Cortex of kidney (tissue), 1 donor: ENCODE data around the gene NLRX1.
A peak's percentile ranks its signal among the peaks of the same experiment; 100 is the strongest.
"Not testable (repeated sequence)": the region's sequence is repeated elsewhere in the genome, so short reads cannot be mapped to it uniquely, and the experiment has no call there.

Source experiments
- DNase-seq: peaks from one replicate; lab custom pipeline; 2025; lab: John Stamatoyannopoulos, UW

Gene NLRX1, protein sequence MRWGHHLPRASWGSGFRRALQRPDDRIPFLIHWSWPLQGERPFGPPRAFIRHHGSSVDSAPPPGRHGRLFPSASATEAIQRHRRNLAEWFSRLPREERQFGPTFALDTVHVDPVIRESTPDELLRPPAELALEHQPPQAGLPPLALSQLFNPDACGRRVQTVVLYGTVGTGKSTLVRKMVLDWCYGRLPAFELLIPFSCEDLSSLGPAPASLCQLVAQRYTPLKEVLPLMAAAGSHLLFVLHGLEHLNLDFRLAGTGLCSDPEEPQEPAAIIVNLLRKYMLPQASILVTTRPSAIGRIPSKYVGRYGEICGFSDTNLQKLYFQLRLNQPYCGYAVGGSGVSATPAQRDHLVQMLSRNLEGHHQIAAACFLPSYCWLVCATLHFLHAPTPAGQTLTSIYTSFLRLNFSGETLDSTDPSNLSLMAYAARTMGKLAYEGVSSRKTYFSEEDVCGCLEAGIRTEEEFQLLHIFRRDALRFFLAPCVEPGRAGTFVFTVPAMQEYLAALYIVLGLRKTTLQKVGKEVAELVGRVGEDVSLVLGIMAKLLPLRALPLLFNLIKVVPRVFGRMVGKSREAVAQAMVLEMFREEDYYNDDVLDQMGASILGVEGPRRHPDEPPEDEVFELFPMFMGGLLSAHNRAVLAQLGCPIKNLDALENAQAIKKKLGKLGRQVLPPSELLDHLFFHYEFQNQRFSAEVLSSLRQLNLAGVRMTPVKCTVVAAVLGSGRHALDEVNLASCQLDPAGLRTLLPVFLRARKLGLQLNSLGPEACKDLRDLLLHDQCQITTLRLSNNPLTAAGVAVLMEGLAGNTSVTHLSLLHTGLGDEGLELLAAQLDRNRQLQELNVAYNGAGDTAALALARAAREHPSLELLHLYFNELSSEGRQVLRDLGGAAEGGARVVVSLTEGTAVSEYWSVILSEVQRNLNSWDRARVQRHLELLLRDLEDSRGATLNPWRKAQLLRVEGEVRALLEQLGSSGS

DNA sequence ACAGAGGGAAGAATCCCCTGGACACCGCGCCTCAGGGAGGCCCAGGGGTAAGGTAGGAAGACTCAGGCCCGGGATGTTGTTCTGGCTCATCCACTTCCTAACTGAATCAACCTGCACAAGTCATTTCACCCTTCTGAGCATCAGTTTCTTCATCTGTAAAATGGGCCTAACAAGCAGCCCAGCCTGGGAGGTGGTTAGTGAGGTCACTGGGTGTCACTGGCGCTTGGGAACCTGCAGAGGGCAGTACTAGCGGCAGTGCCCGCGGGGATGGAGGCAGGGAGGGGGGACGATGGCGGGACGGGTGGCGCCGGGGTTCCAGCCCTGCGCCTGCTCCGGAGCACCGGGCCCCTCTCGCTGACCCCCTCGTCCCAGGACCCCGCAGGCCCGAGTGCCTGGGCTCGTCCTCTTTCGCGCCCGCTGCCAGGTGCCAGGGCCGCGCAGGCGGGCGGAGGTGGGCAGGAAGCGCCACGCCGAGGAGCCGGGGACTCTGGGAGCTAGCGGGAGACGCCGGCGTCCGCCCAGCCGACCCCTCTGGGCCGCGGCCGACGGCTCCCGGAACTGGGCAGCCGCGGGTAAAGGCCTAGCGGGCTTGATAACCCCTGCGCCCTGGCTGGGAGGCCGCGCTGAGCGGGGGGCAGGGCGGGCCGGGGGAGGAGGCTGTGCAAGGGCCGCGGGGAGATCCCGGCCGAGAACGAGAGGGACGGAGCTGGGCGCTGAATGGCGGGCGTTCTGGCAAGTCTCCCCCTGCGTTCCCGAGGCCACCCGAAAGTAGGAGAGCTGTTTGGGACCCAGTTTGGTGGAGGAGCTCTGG, at the start of gene NLRX1:
TSS of gene NLRX1 (plus strand) at position 255 of the 811 bp plus-strand sequence. CDS start 2,679 bp downstream, outside the sequence.
- DNase-seq = no peak

DNA sequence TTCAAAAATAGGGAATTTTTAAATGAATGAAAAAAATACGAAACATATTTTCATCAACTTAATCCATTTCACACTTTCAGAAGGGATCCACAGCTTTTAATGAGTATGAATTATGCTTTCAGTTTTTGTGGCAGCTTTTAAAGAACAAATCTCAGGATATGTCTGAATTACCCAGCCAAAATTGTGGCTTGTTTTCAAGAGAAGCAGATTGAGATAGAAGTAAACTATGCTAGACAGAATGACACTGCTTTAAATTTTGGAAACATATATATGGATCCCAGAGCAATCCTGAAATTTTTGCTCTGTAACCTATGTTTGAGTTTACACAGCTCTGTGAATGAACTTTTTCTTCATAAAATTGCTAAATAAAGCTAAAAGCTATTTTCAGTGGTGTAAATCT, 49.6 kb upstream of the NLRX1 start:
- no peak for DNase-seq

DNA sequence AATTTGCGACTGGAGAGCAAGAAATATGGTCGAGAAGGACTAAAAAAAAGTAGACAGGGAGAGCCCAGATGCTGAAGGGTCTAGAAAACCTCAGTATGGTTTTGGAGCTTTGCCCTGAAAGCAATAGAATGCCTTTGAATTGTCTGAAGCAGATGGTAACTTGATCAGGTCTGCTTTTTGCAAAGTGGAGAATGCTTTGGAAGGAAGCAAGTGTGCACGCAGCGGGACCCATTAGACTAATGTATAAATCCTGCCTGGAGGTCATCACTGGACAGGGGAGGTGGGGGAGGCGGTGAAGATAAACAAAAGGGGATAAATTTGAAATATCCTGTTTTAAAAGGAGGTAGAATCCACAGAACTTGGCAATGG, 47.9 kb upstream of the NLRX1 start:
- DNase-seq = no peak

DNA sequence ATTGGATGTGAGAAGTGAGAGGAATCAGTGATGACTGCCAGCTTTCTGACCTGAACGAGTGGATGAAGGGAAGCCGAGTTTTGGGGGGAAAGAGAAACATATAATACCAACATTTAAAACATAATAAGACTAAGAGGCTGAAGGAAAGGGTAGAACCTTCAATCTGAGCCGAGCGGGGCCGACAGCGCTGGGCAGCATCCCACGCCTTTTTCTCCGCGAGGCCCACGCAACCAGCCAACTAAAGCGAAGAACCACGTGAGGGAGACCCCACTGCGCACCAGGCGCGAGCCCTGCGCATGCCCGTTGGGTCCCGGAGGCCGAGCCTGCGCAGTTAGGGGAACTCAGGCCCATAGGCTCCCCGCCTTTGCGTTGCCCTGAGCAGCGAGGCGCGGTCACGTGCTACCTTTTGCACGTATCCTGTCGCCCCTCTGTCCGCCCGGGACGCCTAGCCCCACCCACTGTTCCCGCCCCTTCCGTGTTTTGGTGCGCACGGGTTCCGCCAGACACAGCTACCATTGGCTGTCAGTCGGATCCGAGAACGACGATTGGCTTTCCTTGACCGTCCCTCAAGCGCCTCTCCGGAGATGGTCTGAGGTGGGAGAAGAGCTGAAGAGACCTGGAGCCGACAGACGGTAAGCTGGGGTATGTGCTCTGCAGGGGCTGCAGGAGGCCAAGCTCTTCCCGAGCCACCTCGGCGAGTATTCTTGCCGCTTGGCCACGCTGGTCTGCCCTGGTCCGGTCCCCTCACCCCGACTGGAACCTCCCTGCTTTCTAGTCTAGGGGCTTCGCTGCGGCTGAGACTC, 47.3 kb upstream of the NLRX1 start, which contains the start of gene HINFP:
TSS of gene HINFP (plus strand) at position 573 of the 803 bp plus-strand sequence. CDS start 5,365 bp downstream, outside the sequence.
- peak; percentile 64 for DNase-seq

DNA sequence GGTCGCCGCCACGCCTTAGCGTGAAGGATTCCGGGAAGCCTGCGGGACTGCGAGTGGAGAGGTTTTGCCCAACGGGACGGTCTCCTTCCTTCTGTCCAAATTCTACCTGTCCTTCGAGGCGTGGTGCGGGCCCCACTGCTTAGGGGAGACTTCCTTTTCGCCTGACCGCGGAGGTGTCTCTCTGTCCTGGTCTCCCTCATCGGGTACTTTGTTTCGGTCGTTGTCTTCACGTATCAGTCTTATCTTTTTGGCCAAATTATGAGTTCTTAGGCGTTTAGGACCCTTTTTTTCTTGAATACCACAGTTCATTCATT, 46.8 kb upstream of the NLRX1 start:
- no peak for DNase-seq

DNA sequence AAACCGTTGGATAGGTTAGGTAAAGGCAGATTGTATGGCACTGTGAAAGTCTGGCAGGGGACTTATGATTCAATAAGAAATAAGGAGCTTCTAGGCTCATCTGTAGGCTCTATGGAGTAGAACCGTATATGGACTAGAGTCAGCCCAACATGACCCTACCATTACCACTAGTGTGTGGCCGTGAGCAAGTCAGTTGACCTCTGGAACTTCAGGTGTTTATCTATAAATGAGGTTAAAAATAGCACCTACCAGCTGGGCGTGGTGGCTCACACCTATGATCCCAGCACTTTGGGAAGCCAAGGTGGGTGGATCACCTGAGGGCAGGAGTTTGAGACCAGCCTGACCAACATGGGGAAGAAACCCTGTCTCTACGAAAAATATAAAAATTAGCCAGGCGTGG, 42.7 kb upstream of the NLRX1 start:
- no peak for DNase-seq

DNA sequence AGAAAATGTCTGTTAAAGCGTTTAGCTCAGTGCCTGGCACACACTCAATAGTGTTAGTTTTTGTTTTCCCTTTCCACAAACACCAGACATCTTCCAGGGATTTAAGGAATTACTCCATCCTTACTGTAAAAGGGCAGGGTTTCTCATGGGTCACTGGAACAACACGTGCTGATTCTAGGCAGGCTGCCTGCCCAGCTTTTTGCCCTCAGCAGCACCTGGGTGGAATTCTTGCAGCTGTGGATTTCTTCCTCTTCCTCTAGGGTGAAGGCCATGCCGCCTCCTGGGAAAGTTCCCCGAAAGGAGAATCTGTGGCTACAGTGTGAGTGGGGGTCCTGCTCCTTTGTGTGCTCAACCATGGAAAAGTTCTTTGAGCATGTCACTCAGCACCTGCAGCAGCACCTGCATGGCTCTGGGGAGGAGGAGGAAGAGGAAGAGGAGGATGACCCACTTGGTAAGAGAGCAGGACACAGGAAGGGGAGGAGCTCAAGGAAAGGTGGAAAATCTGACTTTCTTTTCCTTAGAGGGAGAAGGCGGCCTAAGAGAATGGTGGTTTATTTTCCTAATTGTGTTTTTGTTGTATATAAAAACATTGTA, 41.8 kb upstream of the NLRX1 start:
- DNase-seq = no peak

DNA sequence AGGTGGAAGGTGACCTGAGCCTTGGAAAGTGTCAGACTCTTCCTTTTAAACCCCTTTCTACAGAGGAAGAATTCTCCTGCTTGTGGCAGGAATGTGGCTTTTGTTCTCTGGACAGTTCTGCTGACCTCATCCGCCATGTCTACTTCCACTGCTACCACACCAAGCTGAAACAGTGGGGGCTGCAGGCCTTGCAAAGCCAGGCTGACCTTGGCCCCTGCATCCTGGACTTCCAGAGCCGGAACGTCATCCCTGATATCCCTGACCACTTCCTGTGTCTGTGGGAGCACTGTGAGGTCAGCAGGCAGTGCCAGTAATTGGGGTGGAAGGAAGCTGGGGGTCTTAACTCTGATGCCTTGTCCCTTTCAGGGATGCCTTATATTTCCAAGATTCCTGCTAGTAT, 37.9 kb upstream of the NLRX1 start:
- no peak for DNase-seq

DNA sequence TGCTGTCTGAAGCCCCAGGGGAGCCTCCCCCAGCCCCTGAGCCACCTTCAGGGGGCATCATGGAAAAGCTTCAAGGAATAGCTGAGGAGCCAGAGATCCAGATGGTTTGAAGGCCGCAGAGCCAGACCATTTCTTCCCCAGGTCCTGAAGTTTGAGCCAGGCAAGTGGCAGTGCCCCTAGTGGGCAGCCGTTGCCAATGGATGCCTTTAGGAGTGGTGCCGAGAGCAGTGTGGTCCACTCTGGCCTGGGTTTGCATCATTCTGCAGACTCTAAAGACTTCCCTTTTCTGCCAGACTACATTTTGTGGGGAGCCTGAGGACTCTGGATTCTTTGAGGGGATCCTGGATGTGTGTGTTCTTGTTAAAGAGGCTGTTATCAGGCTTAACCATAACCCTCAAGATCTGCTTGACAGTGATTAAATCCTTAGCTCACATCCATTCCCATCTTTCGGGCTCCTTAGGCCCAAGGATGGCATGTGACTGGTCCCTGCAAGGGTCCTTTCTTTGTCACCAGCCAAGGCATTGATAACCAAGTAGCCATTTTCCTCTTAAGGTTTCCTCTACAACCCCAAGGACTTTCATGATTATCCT, 34.0 kb upstream of the NLRX1 start:
- DNase-seq = no peak

DNA sequence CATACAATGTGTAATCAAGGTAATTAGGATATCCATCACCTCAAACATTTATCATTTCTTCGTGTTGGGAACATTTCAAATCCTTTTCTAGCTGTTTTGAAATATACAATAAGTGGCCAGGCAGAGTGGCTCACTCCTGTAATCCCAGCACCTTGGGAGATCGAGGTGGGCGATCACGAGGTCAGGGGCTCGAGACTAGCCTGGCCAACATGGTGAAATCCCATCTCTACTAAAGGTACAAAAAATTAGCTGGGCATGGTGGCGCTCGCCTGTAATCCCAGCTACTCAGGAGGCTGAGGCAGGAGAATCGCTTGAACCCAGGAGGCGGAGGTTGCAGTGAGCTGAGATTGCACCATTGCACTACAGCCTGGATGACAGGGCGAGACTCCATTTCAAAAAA, 29.2 kb upstream of the NLRX1 start:
- not testable (repeated sequence) for DNase-seq

DNA sequence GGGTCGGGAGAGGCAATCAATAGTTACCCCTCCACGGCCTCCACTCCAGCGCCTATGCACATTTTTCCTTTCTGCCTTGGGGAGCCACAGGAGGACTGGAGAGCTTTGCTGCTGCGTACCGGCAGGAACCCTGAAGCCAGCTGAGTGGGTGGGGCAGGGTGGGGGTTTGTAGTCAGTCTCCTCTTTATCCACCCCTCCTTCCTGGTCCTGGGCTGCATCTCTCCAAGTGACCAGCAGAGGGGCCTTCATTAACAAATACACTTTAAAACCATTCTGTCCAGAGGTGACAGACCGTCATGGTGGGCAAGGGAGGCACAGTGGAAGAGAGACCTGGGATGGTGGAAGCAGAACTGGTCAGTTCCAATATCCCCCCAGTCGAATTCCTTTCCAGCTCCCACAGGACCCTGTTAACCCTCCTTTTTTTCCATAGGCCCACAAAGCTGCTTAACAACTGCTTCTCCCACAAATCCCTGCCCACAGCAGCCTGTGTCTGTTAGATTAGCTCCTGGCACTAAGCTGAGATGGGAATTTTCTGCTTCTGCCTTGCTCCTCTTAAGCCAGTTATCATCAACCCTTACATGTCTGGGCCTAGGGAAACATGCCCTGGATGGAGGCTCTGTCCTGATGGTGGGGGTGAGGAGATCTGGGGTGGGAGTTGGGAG, 23.6 kb upstream of the NLRX1 start:
- no peak for DNase-seq

DNA sequence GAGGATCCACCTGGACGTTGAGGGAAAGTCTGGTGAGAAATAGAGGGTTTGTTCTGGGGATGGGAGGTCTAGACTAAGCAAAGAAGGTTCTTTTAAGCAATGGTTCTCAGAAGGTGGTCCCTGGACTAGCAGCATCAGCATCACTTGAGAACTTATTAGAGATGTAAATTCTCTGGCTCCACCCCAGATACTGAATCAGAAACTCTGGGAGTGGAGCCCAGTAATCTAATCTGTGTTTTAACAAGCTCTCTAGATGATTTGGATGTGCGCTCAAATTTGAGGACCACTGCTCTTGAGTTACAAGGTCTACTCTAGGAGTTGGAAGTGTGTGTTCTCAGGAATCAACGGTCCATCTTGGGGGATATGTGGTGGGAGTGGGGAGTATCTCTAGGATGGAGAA, 23.0 kb upstream of the NLRX1 start:
- DNase-seq = no peak

DNA sequence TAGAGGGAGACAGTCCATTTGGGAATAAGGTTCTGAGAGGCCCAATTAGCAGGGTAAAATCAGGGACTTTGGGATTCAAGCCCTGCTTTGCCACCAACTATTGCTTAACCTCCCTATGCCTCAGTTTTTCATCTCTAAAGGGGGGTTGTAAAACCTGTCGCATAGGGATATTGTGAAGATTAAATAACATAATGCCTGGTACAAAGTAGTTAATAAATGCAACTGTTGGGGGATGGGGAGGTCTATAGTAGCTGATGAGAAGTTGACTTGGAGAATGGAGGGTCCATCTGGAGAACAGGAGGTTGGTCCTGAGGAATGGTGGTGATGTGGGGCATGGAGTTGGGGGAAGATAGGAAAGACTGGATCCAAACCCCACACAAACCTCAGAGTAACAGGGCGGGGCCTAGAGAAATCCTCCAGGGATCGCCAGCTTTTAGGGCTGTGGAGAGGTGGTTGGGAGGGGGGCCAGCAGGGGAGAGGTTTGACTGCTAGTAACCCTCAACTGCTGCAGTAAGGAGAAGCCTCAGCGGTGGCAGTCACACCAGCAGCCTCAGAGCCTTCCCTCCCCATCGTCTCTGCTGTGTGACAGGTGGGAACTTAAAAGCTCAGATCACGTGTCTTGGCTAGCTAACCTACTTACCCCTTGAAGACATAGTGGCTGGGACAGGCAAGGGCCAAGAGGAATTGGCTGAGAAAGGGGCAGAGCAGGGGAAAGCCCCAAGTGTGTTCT, 20.8 kb upstream of the NLRX1 start:
- DNase-seq = no peak

DNA sequence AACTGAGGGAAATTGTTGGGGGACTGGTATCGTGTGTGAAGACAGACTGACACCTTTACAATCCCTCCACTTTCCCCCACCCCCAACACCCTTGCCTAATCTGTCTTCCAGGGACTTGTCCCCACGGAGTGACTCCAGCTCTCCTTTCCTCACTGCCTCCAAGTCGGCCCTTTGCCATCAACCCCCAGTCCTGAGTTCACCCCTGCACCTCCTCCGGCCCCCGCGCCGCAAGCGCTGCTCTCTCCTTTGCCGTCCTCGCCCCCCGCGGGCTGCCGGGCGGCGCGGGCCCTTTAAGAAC, 19.9 kb upstream of the NLRX1 start:
- DNase-seq = no peak

DNA sequence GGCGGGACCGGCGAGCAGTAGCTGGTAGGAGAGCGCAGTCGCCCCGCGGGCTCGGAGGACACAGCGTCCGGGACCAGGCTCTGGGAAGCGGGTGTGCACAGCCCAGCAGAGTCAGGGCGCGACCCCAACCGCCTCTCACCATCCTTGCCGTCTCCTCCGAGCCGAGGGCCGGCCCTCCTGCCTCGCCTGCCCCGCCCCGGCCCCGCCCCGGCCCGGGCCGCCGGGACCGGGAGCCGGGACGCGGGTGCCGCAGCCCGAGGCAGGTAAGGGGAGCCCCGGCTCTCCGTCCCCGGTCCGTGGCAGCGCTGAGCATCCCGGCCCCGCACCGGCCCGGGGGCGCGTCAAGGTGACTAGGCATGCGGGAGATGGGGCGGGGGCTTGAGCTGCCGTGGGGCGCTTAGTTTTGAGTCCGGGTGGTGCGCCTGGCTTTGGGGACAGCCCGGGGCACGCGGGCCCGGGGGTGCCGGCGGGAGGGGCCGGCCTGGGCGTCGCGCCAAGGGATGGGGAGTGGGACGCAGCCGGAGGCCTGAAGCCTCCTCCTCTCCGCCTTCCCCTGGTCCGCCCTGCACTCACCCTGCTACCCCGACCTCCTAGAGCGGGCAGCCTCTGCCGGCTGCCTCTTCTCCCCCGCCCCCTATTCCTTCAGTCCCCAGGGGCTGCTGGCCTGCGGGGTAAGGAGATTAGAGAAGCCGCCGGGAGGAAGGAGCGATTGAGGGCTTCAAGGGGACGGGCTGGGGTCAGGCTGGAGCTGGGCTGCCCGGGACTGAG, 19.3 kb upstream of the NLRX1 start, which contains the start of gene ABCG4:
TSS of gene ABCG4 (plus strand) at position 35 of the 768 bp plus-strand sequence. CDS start 914 bp downstream, outside the sequence.
- no peak for DNase-seq

DNA sequence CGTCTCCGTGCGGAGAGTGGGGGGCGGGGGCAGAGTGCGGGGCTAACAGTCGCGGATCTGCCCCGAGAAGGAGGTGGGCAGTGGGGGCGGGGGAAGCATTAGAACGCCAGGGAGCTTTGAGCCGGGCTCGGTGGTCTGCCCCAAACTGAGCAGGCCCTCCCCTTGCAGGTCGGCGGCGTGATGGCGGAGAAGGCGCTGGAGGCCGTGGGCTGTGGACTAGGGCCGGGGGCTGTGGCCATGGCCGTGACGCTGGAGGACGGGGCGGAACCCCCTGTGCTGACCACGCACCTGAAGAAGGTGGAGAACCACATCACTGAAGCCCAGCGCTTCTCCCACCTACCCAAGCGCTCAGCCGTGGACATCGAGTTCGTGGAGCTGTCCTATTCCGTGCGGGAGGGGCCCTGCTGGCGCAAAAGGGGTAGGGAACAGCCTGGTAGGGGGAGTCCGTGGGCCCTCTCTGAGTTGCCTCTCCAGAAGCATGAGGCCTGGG, 18.7 kb upstream of the NLRX1 start:
- no peak for DNase-seq

DNA sequence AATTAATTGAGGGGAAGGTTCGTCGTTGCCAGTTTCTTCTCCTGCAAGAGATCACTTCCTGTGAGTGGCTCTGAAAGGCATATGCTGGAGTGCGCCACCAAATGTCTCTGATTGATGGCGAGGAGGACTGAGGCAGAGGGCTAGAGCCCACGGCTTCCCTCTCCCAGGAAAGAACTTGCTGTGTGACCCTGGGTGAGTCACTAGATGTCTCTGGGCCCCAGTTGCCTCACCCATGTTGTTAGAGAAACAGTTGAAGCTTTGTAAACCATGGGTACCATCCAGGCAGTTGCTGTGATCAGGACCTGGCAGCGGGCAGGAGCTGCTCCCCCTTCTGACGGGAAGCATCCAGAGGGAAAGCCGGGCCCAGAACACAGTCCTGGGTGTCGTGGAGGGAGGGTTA, 16.5 kb upstream of the NLRX1 start:
- DNase-seq = no peak

DNA sequence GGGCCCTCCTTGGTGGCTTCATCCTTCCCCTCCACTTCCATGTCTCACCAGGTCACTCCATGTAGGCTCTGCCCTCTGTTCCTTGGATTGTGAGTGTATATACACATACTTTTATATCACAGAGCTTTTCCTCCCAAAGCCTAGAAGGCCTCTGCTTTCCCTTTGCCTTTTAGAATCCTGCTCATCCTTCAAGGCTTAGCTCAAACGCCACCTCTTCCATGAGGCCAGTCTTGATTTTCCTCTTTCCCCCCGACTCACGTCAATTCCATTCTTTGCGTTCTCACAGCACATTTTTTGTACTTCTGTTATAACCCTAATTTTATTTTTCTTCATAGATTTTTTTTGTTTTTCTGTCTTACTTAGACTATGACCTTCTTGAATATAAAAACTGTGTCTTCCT, 15.9 kb upstream of the NLRX1 start:
- no peak for DNase-seq
